Skin of body (tissue), 2 donors: ENCODE data around the gene P2RY1. TPM values are rescaled to one million over a fixed set of nuclear protein-coding genes. Genes with fewer than 3 reads are reported as not detected.

Experiments
- DNase-seq: peaks from one replicate; lab custom pipeline; 2025; lab: John Stamatoyannopoulos, UW
- total RNA-seq: library from RNA; depleted of rRNA; stranded (reverse); fragments of >200 nt; gene quantifications from one replicate; pipeline ENCODE4 v1.2.3, GENCODE V29; 2014

Gene P2RY1
- 5.7 TPM for total RNA-seq

GRCh38 chr3:152834776-152835600, at the start of gene P2RY1:
P2RY1 (plus strand) TSS chr3:152835131; CDS start chr3:152835783, 652 bp downstream.
- peak; percentile 50 for DNase-seq

DNA sequence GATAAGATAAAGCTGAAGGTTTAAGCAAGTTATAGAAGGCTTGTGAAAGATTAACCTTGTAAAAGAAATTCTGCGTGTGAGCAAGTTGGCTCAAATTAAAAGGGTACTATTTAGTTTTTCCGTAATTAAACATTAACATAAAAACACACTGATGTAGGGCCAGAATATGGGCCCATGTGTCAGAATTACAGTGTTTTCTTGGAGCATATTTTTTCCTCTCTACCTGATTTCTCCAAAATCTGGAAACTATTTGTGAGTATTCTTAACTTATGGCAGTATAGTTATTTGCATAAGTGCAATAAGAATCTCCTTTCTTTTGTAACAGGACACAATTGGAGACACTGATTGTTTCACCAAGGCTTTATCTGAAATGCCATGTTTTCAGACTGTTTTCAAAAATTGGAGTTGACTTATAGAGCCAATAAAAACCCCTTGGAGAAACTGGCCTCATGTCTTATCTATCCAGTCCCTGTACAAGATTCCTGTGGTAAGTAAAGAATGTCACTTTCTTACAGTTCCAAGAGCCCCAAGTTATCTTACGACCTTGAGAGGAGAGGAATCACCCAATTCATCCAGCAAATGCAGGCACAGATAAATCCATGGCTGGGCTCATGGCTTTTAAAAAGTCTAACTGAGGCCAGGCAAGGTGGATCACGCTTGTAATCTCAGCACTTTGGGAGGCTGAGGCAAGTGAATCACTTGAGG, 47.8 kb upstream of the P2RY1 start:
- DNase-seq: no peak

DNA sequence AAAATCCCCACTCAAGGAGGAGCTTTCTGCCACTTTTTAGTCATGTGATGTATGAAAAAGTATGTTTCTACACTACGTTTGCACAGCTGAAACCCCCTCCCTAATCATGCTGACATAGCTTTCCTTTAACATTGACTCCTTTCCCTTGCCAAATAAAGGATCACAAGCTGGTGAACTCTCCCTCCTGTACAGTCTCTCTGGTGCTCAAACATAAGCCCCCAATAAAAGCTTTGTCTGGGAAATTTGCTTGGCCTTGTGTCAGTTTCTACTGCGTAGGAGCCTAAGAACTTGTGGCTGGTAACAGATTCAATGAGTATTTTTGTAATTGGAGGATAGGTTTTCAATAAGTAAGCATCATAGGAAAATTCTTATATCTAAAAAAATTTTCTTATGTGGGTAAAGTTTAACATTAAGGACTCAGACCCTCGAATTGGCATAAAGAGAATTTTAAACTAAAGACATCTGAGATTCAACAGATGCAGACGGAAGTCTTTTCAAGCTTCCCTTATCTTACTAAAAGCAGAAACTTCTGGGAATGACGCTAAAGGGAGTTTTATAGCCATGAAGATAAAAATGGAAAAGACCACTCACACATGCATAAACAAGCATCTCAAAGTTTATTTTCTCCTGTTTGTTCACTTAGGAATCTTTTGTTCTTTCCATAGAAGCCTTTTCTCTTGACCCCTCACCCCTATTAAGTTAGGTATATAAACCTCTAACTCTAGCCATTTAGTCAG, 44.1 kb upstream of the P2RY1 start:
- no peak for DNase-seq

GRCh38 chr3:152793969-152794368, 41.0 kb upstream of the P2RY1 start:
- DNase-seq: no peak

DNA sequence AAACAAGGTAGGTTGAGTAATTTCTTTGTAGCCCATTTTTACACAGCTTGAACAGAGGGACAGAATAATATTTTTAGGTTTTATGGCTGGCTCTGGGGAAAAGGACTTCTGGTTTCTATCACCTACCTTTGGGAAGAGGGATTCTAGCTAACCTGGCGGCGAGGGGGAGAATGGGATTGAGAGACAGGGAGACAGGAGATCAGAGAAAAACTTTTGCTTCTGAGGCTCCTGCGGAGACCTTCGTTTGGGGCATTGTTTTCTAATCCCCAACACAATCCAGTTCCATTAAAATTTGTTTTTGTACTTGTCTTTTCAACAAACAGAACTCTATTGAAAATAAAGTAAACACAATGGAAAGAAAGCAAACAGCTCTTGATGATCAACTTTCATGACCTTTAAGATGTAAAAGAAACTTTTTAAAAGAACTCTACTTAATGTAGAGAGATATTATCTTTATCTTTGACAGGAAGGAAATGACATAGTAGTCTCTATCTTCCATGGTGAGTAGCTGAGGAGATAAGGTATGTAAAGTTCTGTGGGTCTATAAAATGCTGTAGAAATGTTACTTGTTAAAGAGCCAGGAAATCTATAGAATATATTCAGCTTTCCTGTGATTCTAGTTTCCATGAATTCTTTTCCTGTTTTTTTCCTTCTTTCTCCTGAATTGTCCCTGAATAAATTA, 37.0 kb upstream of the P2RY1 start:
- no peak for DNase-seq

GRCh38 chr3:152811974-152812760, 22.8 kb upstream of the P2RY1 start:
- DNase-seq: no peak

DNA sequence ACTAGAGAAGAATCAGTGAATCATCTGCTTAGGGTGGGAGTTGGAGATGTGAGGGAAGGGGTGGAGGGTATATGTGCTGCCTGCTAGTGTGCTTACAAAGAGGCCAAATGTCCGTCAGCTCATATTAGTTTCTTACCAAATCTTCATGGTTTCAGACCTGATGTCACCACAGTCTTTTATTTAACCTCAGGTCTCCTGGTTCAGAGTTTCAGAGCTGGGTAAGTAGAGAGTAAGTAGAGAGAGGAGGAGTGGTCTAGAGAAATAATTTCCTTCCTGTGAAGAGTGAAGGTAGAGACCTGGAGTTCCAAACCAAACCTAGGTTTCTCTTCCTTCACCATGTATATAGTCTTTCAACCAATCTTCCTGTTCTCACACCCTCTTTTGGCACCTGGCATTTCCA, 17.5 kb upstream of the P2RY1 start:
- no peak for DNase-seq

DNA sequence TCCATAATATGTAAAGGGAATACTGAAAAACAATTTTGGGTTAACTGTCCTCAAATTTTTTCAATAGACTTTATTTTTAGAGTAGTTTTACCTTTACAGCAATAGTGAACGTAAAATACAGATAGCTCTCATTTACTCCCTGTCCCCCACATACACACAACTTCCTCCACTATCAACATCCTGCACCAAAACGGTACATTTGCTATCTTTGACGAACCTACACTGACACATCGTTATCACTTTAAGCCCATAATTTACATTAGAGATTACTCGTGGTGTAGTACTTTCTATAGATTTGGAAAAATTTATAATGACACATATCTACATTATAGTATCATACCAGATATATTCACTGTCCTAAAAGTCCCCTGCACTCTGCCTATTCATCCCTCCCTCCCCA, 16.9 kb upstream of the P2RY1 start:
- no peak for DNase-seq

DNA sequence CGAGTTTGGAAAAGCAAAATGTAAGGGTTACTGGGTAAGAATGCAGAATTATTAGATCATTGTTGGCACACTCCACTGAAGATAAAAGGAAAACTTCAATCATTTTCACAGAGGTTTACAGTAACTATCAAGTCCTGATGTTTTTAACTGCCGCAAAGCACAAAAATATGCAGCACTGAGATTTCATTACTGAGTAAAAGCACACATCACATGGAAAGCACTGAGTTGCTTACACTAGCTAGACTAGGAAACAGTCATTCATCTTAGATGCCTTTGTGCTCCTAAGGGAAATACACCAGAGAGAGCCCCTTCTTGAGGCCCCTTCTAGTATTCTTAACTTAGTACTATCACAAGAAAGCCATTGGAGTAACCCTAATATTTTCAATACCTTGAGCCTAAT, 11.8 kb upstream of the P2RY1 start:
- DNase-seq: peak; percentile 9

DNA sequence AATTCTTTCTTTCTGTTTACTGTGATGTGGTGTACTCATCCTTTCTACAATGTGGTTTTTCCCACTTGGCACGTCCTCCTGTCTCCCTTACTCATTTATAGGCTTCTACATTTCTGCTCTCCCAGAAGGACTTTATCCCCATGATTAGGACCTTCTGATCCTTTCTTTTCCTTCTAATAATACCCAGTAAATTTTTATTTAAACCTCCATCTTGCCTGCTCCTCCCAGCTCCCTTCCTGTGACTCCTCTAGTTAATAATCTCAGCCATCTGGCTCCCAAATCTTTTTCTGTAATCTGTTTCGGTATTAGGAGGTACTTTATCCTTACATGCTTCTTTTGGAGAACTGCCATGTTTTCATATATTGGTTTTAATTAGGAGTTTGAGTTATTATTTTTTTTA, 11.2 kb upstream of the P2RY1 start:
- no peak for DNase-seq

- no peak for DNase-seq
These were observed 9.4 kb upstream of the P2RY1 start for GRCh38 chr3:152825566-152825965.

DNA sequence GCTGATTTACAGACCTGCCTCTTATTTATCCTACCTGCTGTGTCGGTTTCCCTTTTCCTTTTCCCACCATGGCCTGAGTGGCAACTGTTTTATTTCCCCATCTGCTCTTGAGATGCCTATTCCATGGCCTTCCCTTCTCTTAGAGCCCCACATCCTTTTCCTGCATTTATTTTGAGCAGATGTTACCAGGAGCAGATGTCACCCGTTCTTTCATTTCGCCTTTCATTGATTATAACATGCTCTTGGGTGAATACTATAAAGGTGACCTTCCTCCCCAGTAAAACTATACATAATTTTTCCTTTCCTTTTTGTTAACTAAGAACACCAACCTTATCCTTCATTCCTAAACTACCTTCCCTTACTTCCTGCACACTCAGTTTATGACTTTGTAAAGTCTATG, 8.5 kb upstream of the P2RY1 start:
- no peak for DNase-seq

GRCh38 chr3:152827313-152827712, 7.6 kb upstream of the P2RY1 start:
- no peak for DNase-seq

GRCh38 chr3:152828075-152828840, 6.7 kb upstream of the P2RY1 start:
- no peak for DNase-seq

GRCh38 chr3:152830245-152830644, 4.7 kb upstream of the P2RY1 start:
- DNase-seq: no peak

DNA sequence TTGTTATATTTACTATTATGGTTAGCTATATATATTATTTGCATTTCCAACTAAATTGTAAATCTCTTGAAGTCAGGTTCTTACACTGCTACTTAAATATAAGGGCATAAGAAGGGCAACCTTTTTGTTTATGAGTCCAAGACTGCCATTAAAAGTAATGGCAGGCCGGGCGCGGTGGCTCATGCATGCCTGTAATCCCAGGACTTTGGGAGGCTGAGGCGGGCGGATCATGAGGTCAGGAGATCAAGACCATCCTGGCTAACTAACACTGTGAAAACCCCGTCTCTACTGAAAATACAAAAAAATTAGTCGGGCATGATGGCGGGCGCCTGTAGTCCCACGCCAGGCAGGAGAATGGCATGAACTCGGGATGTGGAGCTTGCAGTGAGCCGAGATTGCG, 2.9 kb upstream of the P2RY1 start:
- no peak for DNase-seq

GRCh38 chr3:152833089-152833488, 1.8 kb upstream of the P2RY1 start:
- DNase-seq: no peak

GRCh38 chr3:152834191-152834775, 648 bp upstream of the P2RY1 start:
- DNase-seq: peak; percentile 43

GRCh38 chr3:152835601-152836102, 721 bp downstream of the P2RY1 start:
- DNase-seq: no peak
